Measurements from ENCODE around the gene GTF3C1. TPM values are rescaled to one million over a fixed set of nuclear protein-coding genes. Genes with fewer than 3 reads are reported as not detected.
"Not testable (repeated sequence)": the region's sequence is repeated elsewhere in the genome, so short reads cannot be mapped to it uniquely, and the experiment has no call there.

Gene GTF3C1
- total RNA-seq, 1 donor from 2014 or later, result 69.9 TPM

- Mint-ChIP-seq H3K27me3 (ENCODE audit: insufficient read depth) (peaks cover 2% of the 10 kb centered on the region), H3K4me3 (no peak overlapping the region), H3K9me3 (no peaks in the 10 kb centered on the region), H3K36me3 (ENCODE audit: low read depth) (peaks cover 64% of the 10 kb centered on the region), H3K4me1 (ENCODE audit: low read depth) (peaks cover 47% of the 10 kb centered on the region), H3K27ac (peak overlapping the region; percentile 42)
- intact Hi-C loops (cut with micrococcal nuclease), result no loop called here
- no peak for DNase-seq (ENCODE audit: low spot score)
Measured at GRCh38 chr16:27434141-27435051, 115.3 kb downstream of the GTF3C1 start.

- H3K36me3 Mint-ChIP-seq (ENCODE audit: low read depth), result peaks cover 63% of the 10 kb centered on the region
- H3K27me3 Mint-ChIP-seq (ENCODE audit: insufficient read depth), result peaks cover 2% of the 10 kb centered on the region
- H3K4me1 Mint-ChIP-seq (ENCODE audit: low read depth), result peaks cover 48% of the 10 kb centered on the region
- H3K27ac Mint-ChIP-seq, result no peak overlapping the region
- H3K4me3 Mint-ChIP-seq, result no peak overlapping the region
- no peak for DNase-seq (ENCODE audit: low spot score)
- intact Hi-C loops (cut with micrococcal nuclease), result loop anchor here (2.0 kb wide), 1 partner anchor 13 kb away; no protein-coding TSS in a partner anchor
- no peaks in the 10 kb centered on the region for H3K9me3 Mint-ChIP-seq
Measured at GRCh38 chr16:27433636-27434035, 116.1 kb downstream of the GTF3C1 start.

GRCh38 chr16:27433191-27433590, 116.5 kb downstream of the GTF3C1 start:
- not testable (repeated sequence) for DNase-seq (ENCODE audit: low spot score); H3K4me3 Mint-ChIP-seq; H3K9me3 Mint-ChIP-seq; H3K27me3 Mint-ChIP-seq (ENCODE audit: insufficient read depth)
- Mint-ChIP-seq H3K27ac (peak overlapping the region; percentile 79), H3K36me3 (ENCODE audit: low read depth) (peaks cover 58% of the 10 kb centered on the region), H3K4me1 (ENCODE audit: low read depth) (peaks cover 52% of the 10 kb centered on the region)
- intact Hi-C loops (cut with micrococcal nuclease), result loop anchor here (2.0 kb wide), 1 partner anchor 14 kb away; no protein-coding TSS in a partner anchor

GRCh38 chr16:27432558-27432957, 117.2 kb downstream of the GTF3C1 start:
- H3K4me3 Mint-ChIP-seq, result no peak overlapping the region
- intact Hi-C loops (cut with micrococcal nuclease), result loop anchor here (2.0 kb wide), 1 partner anchor 14 kb away; no protein-coding TSS in a partner anchor
- H3K4me1 Mint-ChIP-seq (ENCODE audit: low read depth), result peaks cover 57% of the 10 kb centered on the region
- no peak for DNase-seq (ENCODE audit: low spot score)
- no peaks in the 10 kb centered on the region for H3K9me3 Mint-ChIP-seq
- H3K36me3 Mint-ChIP-seq (ENCODE audit: low read depth), result peaks cover 53% of the 10 kb centered on the region
- H3K27ac Mint-ChIP-seq, result peak overlapping the region; percentile 79
- peaks cover 2% of the 10 kb centered on the region for H3K27me3 Mint-ChIP-seq (ENCODE audit: insufficient read depth)

- Mint-ChIP-seq H3K4me3 (no peak overlapping the region), H3K27me3 (ENCODE audit: insufficient read depth) (peaks cover 2% of the 10 kb centered on the region), H3K9me3 (no peaks in the 10 kb centered on the region), H3K36me3 (ENCODE audit: low read depth) (peaks cover 58% of the 10 kb centered on the region), H3K4me1 (ENCODE audit: low read depth) (peaks cover 63% of the 10 kb centered on the region), H3K27ac (peak overlapping the region; percentile 67)
- intact Hi-C loops (cut with micrococcal nuclease), result loop anchor here (2.0 kb wide), 1 partner anchor 15 kb away; no protein-coding TSS in a partner anchor
- no peak for DNase-seq (ENCODE audit: low spot score)
Measured at GRCh38 chr16:27431773-27432532, 117.8 kb downstream of the GTF3C1 start.

GRCh38 chr16:27430923-27431484, 118.7 kb downstream of the GTF3C1 start:
- no peak for DNase-seq (ENCODE audit: low spot score)
- peak overlapping the region; percentile 10 for H3K4me3 Mint-ChIP-seq
- H3K27me3 Mint-ChIP-seq (ENCODE audit: insufficient read depth), result no peaks in the 10 kb centered on the region
- H3K27ac Mint-ChIP-seq, result peak overlapping the region; percentile 81
- intact Hi-C loops (cut with micrococcal nuclease), result no loop called here
- no peaks in the 10 kb centered on the region for H3K9me3 Mint-ChIP-seq
- peaks cover 73% of the 10 kb centered on the region for H3K4me1 Mint-ChIP-seq (ENCODE audit: low read depth)
- H3K36me3 Mint-ChIP-seq (ENCODE audit: low read depth), result peaks cover 57% of the 10 kb centered on the region

GRCh38 chr16:27430512-27430911, 119.2 kb downstream of the GTF3C1 start:
- Mint-ChIP-seq H3K9me3 (no peaks in the 10 kb centered on the region), H3K27ac (peak overlapping the region; percentile 81), H3K4me3 (peak overlapping the region; percentile 10), H3K4me1 (ENCODE audit: low read depth) (peaks cover 78% of the 10 kb centered on the region), H3K36me3 (ENCODE audit: low read depth) (peaks cover 55% of the 10 kb centered on the region), H3K27me3 (ENCODE audit: insufficient read depth) (no peaks in the 10 kb centered on the region)
- intact Hi-C loops (cut with micrococcal nuclease), result no loop called here
- DNase-seq (ENCODE audit: low spot score), result no peak

GRCh38 chr16:27429981-27430441, 119.7 kb downstream of the GTF3C1 start:
- Mint-ChIP-seq H3K4me1 (ENCODE audit: low read depth) (peaks cover 83% of the 10 kb centered on the region), H3K27me3 (ENCODE audit: insufficient read depth) (no peaks in the 10 kb centered on the region), H3K36me3 (ENCODE audit: low read depth) (peaks cover 57% of the 10 kb centered on the region), H3K9me3 (no peaks in the 10 kb centered on the region), H3K27ac (peak overlapping the region; percentile 81), H3K4me3 (no peak overlapping the region)
- DNase-seq (ENCODE audit: low spot score), result no peak
- intact Hi-C loops (cut with micrococcal nuclease), result no loop called here

GRCh38 chr16:27429330-27429871, 120.3 kb downstream of the GTF3C1 start:
- H3K36me3 Mint-ChIP-seq (ENCODE audit: low read depth), result peaks cover 57% of the 10 kb centered on the region
- intact Hi-C loops (cut with micrococcal nuclease), result no loop called here
- no peaks in the 10 kb centered on the region for H3K27me3 Mint-ChIP-seq (ENCODE audit: insufficient read depth)
- H3K9me3 Mint-ChIP-seq, result no peaks in the 10 kb centered on the region
- no peak overlapping the region for H3K4me3 Mint-ChIP-seq
- H3K27ac Mint-ChIP-seq, result peak overlapping the region; percentile 89
- DNase-seq (ENCODE audit: low spot score), result no peak
- peaks cover 89% of the 10 kb centered on the region for H3K4me1 Mint-ChIP-seq (ENCODE audit: low read depth)

- H3K27me3 Mint-ChIP-seq (ENCODE audit: insufficient read depth), result no peaks in the 10 kb centered on the region
- no peak for DNase-seq (ENCODE audit: low spot score)
- H3K27ac Mint-ChIP-seq, result peak overlapping the region; percentile 52
- peaks cover 93% of the 10 kb centered on the region for H3K4me1 Mint-ChIP-seq (ENCODE audit: low read depth)
- H3K36me3 Mint-ChIP-seq (ENCODE audit: low read depth), result peaks cover 60% of the 10 kb centered on the region
- no peaks in the 10 kb centered on the region for H3K9me3 Mint-ChIP-seq
- peak overlapping the region; percentile 47 for H3K4me3 Mint-ChIP-seq
- intact Hi-C loops (cut with micrococcal nuclease), result no loop called here
Measured at GRCh38 chr16:27428026-27428785, 121.5 kb downstream of the GTF3C1 start.

- Mint-ChIP-seq H3K36me3 (ENCODE audit: low read depth) (peaks cover 60% of the 10 kb centered on the region), H3K27ac (peak overlapping the region; percentile 77), H3K27me3 (ENCODE audit: insufficient read depth) (no peaks in the 10 kb centered on the region), H3K9me3 (peaks cover under 1% of the 10 kb centered on the region), H3K4me1 (ENCODE audit: low read depth) (peaks cover 86% of the 10 kb centered on the region), H3K4me3 (peak overlapping the region; percentile 24)
- DNase-seq (ENCODE audit: low spot score), result no peak
- intact Hi-C loops (cut with micrococcal nuclease), result loop anchor here (2.0 kb wide), 1 partner anchor 19 kb away; no protein-coding TSS in a partner anchor
Measured at GRCh38 chr16:27427538-27427937, 122.2 kb downstream of the GTF3C1 start.
